A204.1 (cell line): Measurements from ENCODE around the gene ADAM12.
"Not testable (repeated sequence)": the region's sequence is repeated elsewhere in the genome, so short reads cannot be mapped to it uniquely, and the experiment has no call there.

ENCODE experiments used
- FAIRE-seq: peaks from 2 replicates; lab custom pipeline; 2012; peaks lifted over from hg19 to GRCh38; lab: Jason Lieb, UNC

The ADAM12 gene

GRCh38 chr10:126259760-126260479, 128.4 kb downstream of the ADAM12 start:
- FAIRE-seq, result no peak

DNA sequence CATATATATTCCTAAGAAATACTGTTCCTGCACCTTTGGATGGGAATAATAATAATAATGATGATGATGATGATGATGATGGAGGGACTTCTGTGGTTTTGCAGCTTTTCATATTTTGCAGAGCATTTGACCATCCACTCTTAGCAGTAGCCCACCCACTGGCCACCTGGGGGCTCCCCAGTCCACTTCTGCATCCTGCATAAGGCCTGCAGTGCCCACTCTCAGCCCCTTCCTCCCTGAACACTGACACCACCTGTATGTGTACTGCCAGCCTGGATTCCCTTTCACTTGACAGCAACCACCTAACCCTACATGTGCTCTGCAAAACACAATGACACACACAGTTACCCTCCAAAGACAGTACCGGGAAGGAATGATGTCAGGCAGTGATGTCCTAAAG, 131.4 kb downstream of the ADAM12 start:
- FAIRE-seq, result no peak

GRCh38 chr10:126255313-126255712, 133.0 kb downstream of the ADAM12 start:
- no peak for FAIRE-seq

DNA sequence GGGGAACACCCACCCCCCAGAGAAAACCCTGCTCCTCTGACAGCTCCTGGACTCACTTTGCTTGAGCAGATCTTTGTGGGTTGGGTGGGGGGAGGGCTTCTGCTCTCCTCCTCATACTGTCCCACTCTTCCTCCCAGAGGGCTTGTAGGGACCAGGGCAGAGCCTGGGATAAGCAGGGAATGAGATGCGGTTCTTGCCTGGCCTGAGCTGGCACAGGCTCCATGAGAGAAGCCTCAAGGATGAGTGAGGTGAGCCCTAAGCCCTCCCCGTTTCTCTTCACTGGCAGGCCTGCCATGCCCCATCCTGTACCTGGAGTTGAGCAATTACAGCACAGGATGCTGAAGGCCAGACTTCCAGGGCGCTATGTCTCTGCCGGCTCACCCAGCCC, 134.7 kb downstream of the ADAM12 start:
- FAIRE-seq, result no peak

GRCh38 chr10:126252884-126253610, 135.2 kb downstream of the ADAM12 start:
- no peak for FAIRE-seq

DNA sequence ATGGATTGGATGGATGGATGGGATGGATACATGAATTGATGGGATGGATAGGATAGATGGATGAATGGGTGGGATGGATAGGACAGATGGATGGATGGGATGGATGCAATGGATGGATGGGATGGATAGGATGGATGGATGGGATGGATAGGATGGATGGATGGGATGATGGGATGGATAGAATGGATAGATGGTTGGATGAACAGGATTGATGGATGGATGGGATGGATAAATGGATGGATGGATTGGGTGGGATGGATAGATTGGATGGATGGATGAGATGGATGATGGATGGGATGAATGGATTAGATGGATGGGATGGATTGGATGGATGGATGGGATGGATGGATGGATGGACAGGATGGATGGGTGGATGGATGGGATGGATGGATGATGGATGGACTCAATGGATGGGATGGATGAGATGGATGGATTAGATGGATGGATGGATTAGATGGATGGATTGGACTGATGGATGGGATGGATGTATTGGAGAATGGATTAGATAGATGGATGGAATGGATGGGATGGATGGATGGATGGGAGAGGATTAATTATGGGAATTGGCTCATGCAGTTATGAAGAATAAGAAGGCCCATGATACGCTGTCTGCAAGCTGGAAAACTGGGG, 136.4 kb downstream of the ADAM12 start:
- FAIRE-seq, result no peak

DNA sequence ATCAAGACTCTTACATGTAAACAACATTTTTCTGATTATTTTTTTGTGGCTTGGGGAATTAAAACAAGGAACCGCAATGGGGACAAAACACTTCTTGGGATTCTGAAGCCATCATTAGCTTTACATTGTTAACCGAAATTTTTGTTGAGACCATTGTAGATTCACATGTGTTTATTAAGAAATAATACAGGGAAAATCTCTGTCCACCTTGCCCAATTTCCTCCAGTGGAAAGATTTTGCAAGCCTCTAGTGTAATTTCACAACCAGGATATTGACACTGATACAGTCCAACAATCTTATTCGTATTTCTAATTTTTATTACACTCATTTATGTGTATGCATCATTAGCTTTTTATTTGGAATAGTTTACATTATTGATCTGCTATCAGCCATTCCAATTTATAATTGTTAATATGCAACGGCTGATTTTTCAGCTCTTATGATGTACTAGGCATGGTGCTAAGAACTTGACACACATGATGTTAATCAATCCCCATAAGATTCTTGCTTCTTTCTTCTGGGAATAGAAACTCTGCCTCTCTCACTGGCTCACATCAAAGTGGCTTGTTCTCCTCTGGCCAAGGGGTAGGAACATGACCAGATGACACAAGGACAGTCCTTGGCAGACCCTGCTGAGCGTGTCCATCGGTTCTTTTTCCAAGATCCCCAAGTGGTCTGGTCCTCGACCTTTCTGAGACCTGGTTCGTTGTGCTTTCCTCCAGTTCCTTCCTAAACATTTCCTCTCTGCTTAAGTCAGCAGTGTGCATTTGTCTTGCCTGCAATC, 137.6 kb downstream of the ADAM12 start:
- FAIRE-seq, result no peak

DNA sequence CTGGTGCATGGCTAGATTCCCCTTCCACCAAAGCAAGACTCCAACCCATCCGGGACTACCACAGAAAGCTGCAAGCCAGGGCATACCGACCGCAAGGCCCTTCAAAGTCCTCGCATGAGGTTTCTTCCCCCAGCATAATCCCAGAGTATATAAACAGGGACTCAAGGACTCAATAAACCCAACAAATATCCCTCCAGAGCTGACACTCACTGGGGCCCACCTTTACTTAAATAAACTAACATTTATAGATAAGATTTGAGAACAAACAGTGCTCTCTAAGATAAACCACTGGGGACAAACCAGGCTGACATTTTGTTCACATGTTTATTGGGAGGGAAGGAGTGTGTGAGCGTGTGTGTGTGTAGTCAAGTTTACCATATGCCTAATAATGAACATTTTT, 138.2 kb downstream of the ADAM12 start:
- FAIRE-seq, result no peak

GRCh38 chr10:126247446-126247975, 140.8 kb downstream of the ADAM12 start:
- FAIRE-seq, result no peak

DNA sequence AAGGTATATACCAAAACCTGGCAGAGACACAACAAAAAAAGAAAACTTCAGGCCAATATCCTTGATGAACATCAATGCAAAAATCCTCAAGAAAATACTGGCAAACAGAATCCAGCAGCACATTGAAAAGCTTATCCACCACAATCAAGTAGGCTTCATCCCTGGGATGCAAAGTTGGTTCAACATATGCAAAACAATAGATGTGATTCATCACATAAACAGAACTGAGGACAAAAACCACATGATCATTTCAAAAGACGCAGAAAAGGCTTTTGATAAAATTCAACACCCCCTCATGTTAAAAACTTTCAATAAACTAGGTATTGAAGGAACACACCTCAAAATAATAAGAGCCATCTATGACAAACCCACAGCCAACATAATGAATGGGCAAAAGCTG, 141.9 kb downstream of the ADAM12 start:
- FAIRE-seq, result not testable (repeated sequence)

GRCh38 chr10:126245501-126245900, 142.8 kb downstream of the ADAM12 start:
- FAIRE-seq, result no peak

- FAIRE-seq, result no peak
These were observed 144.3 kb downstream of the ADAM12 start for GRCh38 chr10:126243971-126244370.

DNA sequence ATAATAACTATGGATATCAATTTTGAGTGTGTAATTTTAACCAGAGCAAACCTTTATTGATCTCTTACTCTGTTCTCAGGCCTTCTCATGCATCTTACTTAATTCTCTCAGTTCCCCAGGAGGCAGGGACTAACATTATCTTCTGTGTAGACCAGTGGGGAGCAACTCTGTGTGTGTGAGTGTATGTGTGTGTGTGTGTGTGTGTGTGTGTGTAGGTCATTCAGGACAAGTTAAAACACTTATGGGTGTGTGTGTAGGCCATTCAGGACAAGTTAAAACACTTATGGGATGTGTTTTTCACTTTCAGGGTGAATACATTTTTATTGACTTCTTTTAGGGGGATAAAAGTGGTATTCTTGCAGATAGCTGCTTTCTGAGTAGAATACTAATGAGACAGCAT, 145.0 kb downstream of the ADAM12 start:
- no peak for FAIRE-seq

DNA sequence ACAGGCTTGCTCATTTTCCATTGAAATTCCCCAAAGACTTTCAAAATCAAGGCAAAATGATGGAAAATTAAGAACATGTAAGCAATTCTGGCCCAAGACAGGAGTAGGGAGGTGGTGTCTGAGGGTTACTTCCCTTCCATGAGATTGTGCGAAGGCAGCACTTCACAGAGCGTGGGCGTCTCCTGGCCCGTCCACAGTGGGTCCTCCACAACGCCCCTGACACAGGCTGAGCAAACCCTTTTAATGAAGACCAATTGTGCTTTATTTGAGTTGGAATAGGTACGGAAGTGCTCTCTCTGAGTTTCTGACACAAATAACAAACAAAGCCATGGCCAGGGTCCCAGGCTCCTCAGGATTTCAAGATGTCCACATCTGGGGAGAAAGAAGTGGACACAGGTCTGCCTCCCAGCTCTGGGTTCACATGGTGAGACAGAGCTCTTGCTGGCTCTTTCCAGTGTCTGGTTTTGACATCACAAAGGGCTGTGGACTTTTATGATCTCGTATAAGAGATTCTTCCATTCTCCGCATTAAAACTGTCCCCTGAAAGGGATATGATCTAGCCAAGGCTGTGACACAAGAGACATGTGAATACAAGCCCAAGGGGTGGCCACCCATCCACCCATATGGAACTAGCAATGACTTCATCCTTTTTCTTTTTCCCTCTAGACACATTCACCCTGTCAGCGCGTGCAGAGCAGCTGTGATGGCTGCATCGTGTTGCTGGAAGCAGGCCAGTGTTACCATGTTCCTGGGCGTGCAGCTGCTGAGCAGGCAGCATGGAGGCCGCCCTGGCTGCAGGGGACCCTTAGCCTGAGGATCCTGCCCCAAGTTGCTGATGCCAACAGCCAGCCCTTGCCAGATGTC, 145.6 kb downstream of the ADAM12 start:
- FAIRE-seq, result no peak

DNA sequence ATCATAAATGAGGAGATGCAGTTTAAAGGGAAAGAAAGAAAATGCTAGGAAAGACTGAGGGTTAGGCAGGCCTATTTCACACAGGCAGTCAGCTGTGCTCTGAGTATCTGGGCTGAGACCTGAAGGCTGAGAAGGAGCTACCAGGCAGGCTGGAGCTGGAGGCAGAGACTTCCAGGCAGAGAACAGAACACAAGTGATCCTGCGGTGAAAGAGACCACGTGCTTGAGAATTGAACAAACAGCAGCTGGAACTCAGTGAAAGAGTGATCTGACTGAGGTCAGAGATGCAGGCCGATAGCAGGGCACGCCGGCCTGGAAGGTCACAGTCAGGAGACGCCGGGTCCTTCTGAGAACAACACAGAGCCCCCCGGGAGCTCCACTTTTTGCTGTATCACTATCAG, 147.8 kb downstream of the ADAM12 start:
- FAIRE-seq, result no peak

DNA sequence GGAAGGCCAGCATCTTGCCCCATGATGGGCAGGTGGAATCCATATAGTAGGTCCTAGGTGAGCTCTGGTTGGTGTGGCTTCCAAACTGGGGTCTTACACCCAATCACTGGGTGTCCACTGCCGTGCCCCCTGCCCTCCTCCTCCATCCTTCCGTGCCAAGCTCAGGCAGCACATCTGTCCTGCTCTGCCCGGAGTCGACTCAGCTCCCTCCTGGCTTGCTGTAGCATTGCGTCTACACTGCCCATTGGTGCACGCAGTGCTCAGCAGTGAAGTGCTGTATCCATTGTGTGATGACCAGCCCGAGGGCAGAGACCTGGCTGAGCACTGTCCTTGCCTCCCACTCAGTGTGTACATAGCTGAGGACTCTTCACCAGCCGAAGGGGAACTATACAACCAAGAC, 148.4 kb downstream of the ADAM12 start:
- no peak for FAIRE-seq

- FAIRE-seq, result no peak
These were observed 152.1 kb downstream of the ADAM12 start for GRCh38 chr10:126235979-126236851.

GRCh38 chr10:126235091-126235978, 152.9 kb downstream of the ADAM12 start:
- no peak for FAIRE-seq

GRCh38 chr10:126234630-126235029, 153.6 kb downstream of the ADAM12 start:
- no peak for FAIRE-seq
